GM18951 (cell line): ENCODE data around the gene NDUFA13.
"Not testable (repeated sequence)": the region's sequence is repeated elsewhere in the genome, so short reads cannot be mapped to it uniquely, and the experiment has no call there.

Experiments used
- POLR2A ChIP-seq: IDR thresholded peaks from 4 replicates; pipeline ENCODE4 v1.6.1; 2011; ENCODE audit warnings: mild to moderate bottlenecking; ENCODE audit not compliant: insufficient read length, insufficient read depth; ENCODE audit errors: extremely low read depth
- in situ Hi-C: fragments of 300-500 bp; cut with MboI; formaldehyde crosslinking; loops from one replicate; pipeline ENCODE4 v1.12.0; 2022; ENCODE audit warnings: low sequenced_read_pairs, mixed read lengths, inconsistent platforms; ENCODE audit not compliant: unreplicated experiment

The NDUFA13 gene

GRCh38 chr19:19515642-19516519, at the start of gene NDUFA13:
Gene NDUFA13 (plus strand): TSS chr19:19516225. CDS start chr19:19516239, 14 bp downstream.
- TF ChIP-seq POLR2A, result peak; percentile 90
- in situ Hi-C loops, result no loop called here

GRCh38 chr19:19468424-19469050, 47.5 kb upstream of the NDUFA13 start:
- TF ChIP-seq POLR2A, result no peak

GRCh38 chr19:19470579-19470978, 45.4 kb upstream of the NDUFA13 start:
- TF ChIP-seq POLR2A, result no peak
- in situ Hi-C loops, result no loop called here

More at GRCh38 chr19:19468424-19469050, 47.5 kb upstream of the NDUFA13 start:
- in situ Hi-C loops, result no loop called here

GRCh38 chr19:19471682-19472081, 44.3 kb upstream of the NDUFA13 start:
- TF ChIP-seq POLR2A, result no peak
- in situ Hi-C loops, result no loop called here

- in situ Hi-C loops, result not testable (repeated sequence)
These were observed 43.9 kb upstream of the NDUFA13 start for GRCh38 chr19:19472106-19472505.

GRCh38 chr19:19475015-19475765, 40.8 kb upstream of the NDUFA13 start:
- TF ChIP-seq POLR2A, result no peak
- in situ Hi-C loops, result loop anchor here (25.0 kb wide), 1 partner anchor 288 kb away; the partner anchor contains the start of genes BORCS8 and RFXANK

GRCh38 chr19:19475849-19476828, 39.9 kb upstream of the NDUFA13 start:
- in situ Hi-C loops, result loop anchor here (25.0 kb wide), 1 partner anchor 289 kb away; the partner anchor contains the start of genes BORCS8 and RFXANK
- no peak for TF ChIP-seq POLR2A

GRCh38 chr19:19477705-19478383, 38.2 kb upstream of the NDUFA13 start:
- TF ChIP-seq POLR2A, result no peak
- in situ Hi-C loops, result loop anchor here (25.0 kb wide), 1 partner anchor 291 kb away; the partner anchor contains the start of genes BORCS8 and RFXANK

GRCh38 chr19:19480688-19481087, 35.3 kb upstream of the NDUFA13 start:
- in situ Hi-C loops, result loop anchor here (25.0 kb wide), 1 partner anchor 293 kb away; the partner anchor contains the start of genes BORCS8 and RFXANK
- TF ChIP-seq POLR2A, result no peak

GRCh38 chr19:19482809-19483596, 33.0 kb upstream of the NDUFA13 start:
- in situ Hi-C loops, result loop anchor here (25.0 kb wide), 1 partner anchor 296 kb away; the partner anchor contains the start of genes BORCS8 and RFXANK

More at GRCh38 chr19:19482809-19483596, 33.0 kb upstream of the NDUFA13 start:
- no peak for TF ChIP-seq POLR2A
